K562 (cell line): ENCODE results near the gene PEX6. TPM values are rescaled to one million over a fixed set of nuclear protein-coding genes. Genes with fewer than 3 reads are reported as not detected.

Source experiments
- ARID2 ChIP-seq: fragments of 450-650 bp; IDR thresholded peaks from 2 replicates; pipeline ENCODE4 v1.6.1; 2017; ENCODE audit warnings: antibody characterized with exemption, mild to moderate bottlenecking
- CBFB ChIP-seq: sonication (generic); formaldehyde crosslinking; IDR thresholded peaks from 2 replicates; pipeline ENCODE4 v1.4.0; 2020; ENCODE audit warnings: mild to moderate bottlenecking, missing genetic modification reagents
- LCOR ChIP-seq: sonication (generic); formaldehyde crosslinking; IDR thresholded peaks from 2 replicates; pipeline ENCODE4 v1.8.0; 2022; ENCODE audit warnings: mild to moderate bottlenecking, missing genetic modification reagents
- MEF2A ChIP-seq: IDR thresholded peaks from 2 replicates; pipeline ENCODE4 v1.6.1; 2011; ENCODE audit warnings: low read depth, mild to moderate bottlenecking, low read length, moderate library complexity; ENCODE audit not compliant: control insufficient read depth
- PHF21A ChIP-seq: fragments of 450-650 bp; IDR thresholded peaks from 2 replicates; pipeline ENCODE4 v1.6.1; 2017; ENCODE audit warnings: low read depth, borderline replicate concordance
- POU5F1 ChIP-seq: fragments of 150-350 bp; IDR thresholded peaks from 2 replicates; pipeline ENCODE4 v1.6.1; 2014; ENCODE audit warnings: borderline replicate concordance, low read length, low read depth, mild to moderate bottlenecking; ENCODE audit not compliant: partially characterized antibody
- RREB1 ChIP-seq: fragments of 250-450 bp; sonication (Bioruptor Pico); IDR thresholded peaks from 2 replicates; pipeline ENCODE4 v1.4.0; 2020
- SPI1 ChIP-seq: IDR thresholded peaks from 2 replicates; pipeline ENCODE4 v1.6.1; 2011; ENCODE audit warnings: low read depth, low read length, control low read depth, borderline replicate concordance
- SREBF2 ChIP-seq: sonication (generic); formaldehyde crosslinking; IDR thresholded peaks from 2 replicates; pipeline ENCODE4 v1.4.0; 2020; ENCODE audit warnings: mild to moderate bottlenecking, missing genetic modification reagents
- TBL1XR1 ChIP-seq, 2 experiments: IDR thresholded peaks; 2 replicates each; pipeline ENCODE4 v1.6.1; 2012; ENCODE audit warnings: improper control_type of control experiment in 2 of 2, low read length in 2 of 2, mild to moderate bottlenecking in 1 of 2
- ZBTB33 ChIP-seq: sonication (generic); formaldehyde crosslinking; IDR thresholded peaks from 2 replicates; pipeline ENCODE4 v1.8.1; 2023; ENCODE audit warnings: mild to moderate bottlenecking, missing genetic modification reagents
- ZNF253 ChIP-seq: fragments of 250-450 bp; sonication (Bioruptor Pico); conservative IDR thresholded peaks from 2 replicates; pipeline ENCODE4 v1.6.1; 2021; ENCODE audit warnings: mild to moderate bottlenecking
- ZNF561 ChIP-seq: fragments of 450-650 bp; formaldehyde crosslinking; conservative IDR thresholded peaks from 2 replicates; pipeline ENCODE4 v1.4.0; 2020; ENCODE audit warnings: mild to moderate bottlenecking, moderate library complexity
- ZNF75A ChIP-seq: fragments of 450-650 bp; formaldehyde crosslinking; IDR thresholded peaks from 2 replicates; pipeline ENCODE4 v1.4.0; 2020; ENCODE audit warnings: mild to moderate bottlenecking
- polyA plus RNA-seq, 8 experiments: library from polyadenylated mRNA; depleted of rRNA in 4 of 8; stranded (reverse) in 5 of 8; unstranded in 3 of 8; fragments of >200 nt; fragmentation: Nextera tagmentation in 2 of 8; fragmentation: Illumina TruSeq in 1 of 8; extraction: Ambion mirVana in 2 of 8; extraction: Trizol in 1 of 8; gene quantifications; 2 replicates each; pipeline versions ENCODE4 v1.2.1 to v1.2.3, GENCODE V29; 2011 to 2014; ENCODE audit warnings: inconsistent platforms in 1 of 8, missing spikeins in 1 of 8
- total RNA-seq, 7 experiments: library from RNA; depleted of rRNA in 6 of 7; stranded (reverse); fragments of >200 nt in 6 of 7; fragmentation: Illumina TruSeq in 2 of 7; extraction: Trizol in 2 of 7; gene quantifications; 2 replicates each; pipeline versions ENCODE4 v1.2.1 to v1.2.3, GENCODE V29; 2011 to 2021; ENCODE audit warnings: low replicate concordance in 1 of 7

The PEX6 gene
- total and polyA plus RNA-seq, 9 of the 15 experiments (the other 6 are each of a cell fraction or from before 2014, with no cell fraction given), result 0.17 to 20.8 (median 6.9) TPM

GRCh38 chr6:42923666-42924065, 55.3 kb downstream of the PEX6 start (continued):
- TF ChIP-seq ZBTB33 (CRISPR knock-in tag) (no peak), ZNF75A (no peak), MEF2A (no peak), SREBF2 (CRISPR knock-in tag) (no peak), TBL1XR1 (IDR thresholded peaks at IDR 0.05; ENCODE audit: low read length in 2 of 2) (no peak), ARID2 (no peak), ZNF253 (CRISPR knock-in tag) (no peak), RREB1 (no peak), POU5F1 (no peak), PHF21A (no peak), SPI1 (peak; percentile 74; the same call in 1 of the 2 replicates), LCOR (0 out of 2 replicates have a peak, but pooled peaks have one; percentile 7), ZNF561 (CRISPR knock-in tag) (no peak), CBFB (CRISPR knock-in tag) (no peak)
